GM19099 (cell line): ENCODE results near the gene NCF4.

Source experiments
- POLR2A ChIP-seq: IDR thresholded peaks from 3 replicates; pipeline ENCODE4 v1.6.1; 2011; ENCODE audit warnings: low read depth; ENCODE audit not compliant: insufficient read length; ENCODE audit errors: extremely low read depth

The NCF4 gene

GRCh38 chr22:36853407-36854099, 7.3 kb upstream of the NCF4 start:
- TF ChIP-seq POLR2A, result peak; percentile 47

DNA sequence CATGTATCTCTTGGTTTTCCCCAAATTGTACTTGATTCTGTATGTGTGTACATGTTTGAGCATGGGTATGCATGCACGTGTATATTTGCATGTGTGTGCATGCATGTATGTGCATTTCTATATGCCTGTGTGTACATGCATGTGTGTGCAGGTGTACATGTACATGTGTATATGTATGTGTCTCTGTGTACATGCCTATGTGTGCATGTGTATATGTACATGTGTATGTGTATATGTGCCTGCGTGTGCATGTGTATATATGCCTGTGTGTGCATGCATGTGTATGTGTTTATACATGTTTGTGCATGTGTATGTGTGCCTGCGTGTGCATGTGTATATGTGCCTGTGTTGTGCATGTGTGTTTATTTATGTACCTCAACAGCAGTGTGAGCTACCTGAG, 5.3 kb upstream of the NCF4 start:
- TF ChIP-seq POLR2A, result no peak

DNA sequence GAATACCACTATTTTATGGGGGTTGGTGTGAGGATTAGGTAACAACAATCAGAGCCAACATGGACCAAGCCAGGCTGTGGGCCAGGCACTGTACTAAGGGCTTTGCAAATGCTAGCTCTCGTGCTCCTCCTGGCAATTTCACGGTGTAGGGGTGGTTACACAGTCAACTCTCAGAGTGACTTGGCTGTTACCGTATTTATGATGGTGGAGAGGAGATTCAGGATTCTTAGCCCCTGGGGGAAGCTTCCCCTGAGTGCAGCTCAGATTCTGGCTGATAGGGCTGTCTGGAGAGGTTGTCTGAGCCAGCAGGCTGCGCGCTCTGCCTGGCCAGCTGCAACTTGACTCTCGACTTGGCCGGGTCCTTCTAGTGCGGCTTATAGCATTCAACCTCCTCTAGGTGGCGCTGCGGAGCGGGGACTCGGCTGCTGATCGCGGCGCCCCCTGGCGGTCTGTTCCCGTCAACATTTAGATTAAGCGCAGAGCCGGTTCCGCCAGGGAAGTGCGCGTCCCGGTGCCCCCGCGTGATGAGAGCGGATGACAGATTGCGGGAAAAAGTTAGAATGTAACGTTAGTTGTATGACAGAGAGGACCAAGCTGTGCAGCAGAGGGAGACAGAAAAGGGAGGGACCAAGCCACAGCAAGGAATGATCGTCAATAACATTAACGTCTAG, 4.5 kb upstream of the NCF4 start:
- TF ChIP-seq POLR2A, result no peak

DNA sequence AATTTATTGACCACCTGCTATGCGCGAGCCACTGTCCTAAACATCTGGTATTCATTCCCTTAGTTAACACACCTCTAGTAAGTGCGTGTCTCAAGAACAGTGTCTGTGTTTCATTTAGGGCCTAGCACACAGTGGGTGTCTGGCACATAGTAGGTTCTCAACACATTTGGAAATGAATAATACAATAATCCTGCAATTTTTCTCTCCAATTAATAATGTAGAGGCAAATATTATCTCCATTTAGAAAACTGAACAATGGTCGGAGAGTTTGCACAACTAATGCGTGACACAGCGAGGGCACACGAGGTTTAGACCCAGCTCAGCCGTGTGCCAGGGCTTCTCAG, 4.0 kb upstream of the NCF4 start:
- TF ChIP-seq POLR2A, result no peak

DNA sequence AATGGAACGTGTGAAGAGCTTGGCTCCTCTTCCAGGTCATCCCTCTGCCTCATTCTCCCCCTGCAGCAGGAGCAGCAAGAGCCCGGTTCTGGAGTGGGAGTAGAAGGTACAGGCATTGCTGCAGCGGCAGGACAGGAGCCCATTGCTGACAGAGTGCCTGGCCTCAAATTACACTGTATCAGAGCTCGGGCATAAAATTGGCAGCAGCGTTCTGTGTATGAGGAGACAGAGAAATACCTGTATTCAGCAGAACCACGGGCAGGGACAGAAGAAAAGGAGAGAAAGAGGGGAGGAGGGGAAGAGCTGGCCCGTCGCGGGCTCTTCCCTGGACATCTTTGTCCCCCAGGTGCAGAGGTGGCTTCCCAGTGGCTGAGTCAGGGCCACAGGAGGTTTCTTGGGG, 2.6 kb upstream of the NCF4 start:
- TF ChIP-seq POLR2A, result no peak

GRCh38 chr22:36858966-36859365, 1.8 kb upstream of the NCF4 start:
- no peak for TF ChIP-seq POLR2A

DNA sequence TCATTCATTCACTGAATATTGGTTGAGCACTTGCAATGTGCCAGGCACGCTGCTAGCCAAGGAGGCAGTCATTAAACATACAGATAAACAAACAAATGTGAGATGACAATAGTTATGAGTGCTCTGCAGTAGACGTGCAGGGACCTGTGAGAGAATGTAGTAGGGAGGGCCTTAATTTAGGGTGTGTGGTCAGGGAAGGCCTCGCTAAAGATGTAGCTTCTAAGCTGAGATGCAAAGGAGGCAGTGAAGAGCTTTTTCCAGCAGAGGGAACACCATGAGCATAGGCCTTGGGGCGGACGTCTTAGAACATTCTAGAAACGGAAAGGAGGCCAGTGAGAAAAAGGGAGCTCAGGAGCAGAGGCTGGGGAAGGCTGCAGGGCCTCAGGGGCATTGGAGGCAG, 789 bp upstream of the NCF4 start:
- TF ChIP-seq POLR2A, result no peak

DNA sequence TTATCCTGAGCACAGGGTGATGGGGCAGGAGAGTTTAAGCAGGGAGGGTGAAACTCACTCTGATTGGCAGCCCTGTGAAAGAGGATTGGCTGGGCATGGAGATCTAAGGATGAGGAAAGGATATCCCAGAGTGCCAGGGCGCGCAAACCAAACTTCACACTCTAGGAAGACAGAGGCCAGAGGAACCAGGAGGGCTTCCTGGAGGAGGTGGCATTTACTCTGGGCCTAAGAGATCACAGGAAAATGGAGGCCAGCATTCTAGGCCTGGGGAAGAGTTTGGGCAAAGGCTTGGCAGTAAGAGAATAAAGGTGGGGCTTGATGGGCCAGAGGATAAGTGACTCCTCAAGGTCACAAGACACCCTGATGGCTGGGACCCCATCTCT, 377 bp upstream of the NCF4 start:
- no peak for TF ChIP-seq POLR2A

GRCh38 chr22:36862251-36863242, 1.7 kb downstream of the NCF4 start:
- TF ChIP-seq POLR2A, result peak; percentile 60

GRCh38 chr22:36863281-36863680, 2.5 kb downstream of the NCF4 start:
- no peak for TF ChIP-seq POLR2A

GRCh38 chr22:36863979-36864378, 3.2 kb downstream of the NCF4 start:
- no peak for TF ChIP-seq POLR2A

DNA sequence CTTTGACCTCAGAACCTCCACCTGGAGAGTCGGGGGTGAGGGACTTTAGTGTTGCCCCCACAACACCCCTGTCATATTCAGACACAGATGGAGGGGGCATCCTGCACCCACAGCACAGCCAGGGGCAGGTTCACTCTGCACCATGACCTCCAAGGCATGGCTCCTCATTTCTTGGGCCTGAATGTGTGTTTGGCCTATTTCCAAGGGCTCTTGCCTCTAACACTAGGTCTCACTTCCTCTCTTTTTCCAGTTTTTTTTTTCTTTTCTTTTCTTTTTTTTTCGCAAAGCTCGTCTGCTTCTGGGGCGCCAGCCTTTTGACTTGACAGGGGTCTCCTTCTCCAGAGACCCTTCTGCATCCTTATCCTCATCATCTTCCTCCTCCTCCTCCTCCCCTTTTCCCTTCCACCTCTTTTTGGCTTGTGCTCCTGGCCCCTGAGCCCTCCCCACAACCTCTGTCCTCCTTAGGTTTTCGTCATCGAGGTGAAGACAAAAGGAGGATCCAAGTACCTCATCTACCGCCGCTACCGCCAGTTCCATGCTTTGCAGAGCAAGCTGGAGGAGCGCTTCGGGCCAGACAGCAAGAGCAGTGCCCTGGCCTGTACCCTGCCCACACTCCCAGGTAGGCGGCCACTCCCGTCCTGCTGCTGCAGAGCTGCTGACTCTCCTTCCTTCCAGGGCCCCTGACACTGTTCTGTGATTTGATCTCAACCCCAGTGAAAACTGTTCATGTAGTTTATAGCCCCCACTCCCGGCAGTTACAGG, 3.8 kb downstream of the NCF4 start:
- TF ChIP-seq POLR2A, result no peak

DNA sequence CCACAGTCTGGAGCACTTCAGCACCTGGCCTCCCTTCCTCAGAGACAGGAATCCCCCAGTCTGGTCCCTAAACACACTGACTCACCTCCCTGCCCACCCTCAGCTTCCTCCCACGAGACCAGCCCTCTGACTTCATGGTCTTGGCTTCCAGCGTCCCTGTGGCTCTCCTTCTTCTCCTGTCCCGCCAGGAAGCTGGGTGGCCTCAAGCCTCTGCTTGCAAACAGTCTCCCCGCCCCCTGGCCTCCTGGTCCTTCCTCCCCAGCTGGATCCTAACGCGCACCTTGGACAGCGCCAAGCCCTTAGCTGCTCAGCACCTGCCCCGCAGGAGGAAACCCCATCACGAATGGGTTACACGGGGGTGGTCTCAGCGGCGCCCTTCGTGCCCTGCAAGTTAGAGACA, 4.5 kb downstream of the NCF4 start:
- TF ChIP-seq POLR2A, result no peak

- no peak for TF ChIP-seq POLR2A
These were observed 6.9 kb downstream of the NCF4 start for GRCh38 chr22:36867695-36868094.
